Activated T-helper 1 cell treated with anti-CD3 and anti-CD28 coated beads, Interleukin-12 subunit alpha, Interleukin-12 subunit beta, Interleukin-2, Interleukin-4 antibody, amounts not matched to agents 30 ng/mL and 10 ng/mL and 1 ng/mL, durations not matched to agents 14 hours and 24 hours and 36 hours (primary cell): ENCODE measurements around the gene SNORC. TPM values are rescaled to one million over a fixed set of nuclear protein-coding genes. Genes with fewer than 3 reads are reported as not detected.

Source experiments
- DNase-seq: peaks from one replicate; pipeline ENCODE4 v3.0.0; 2021; ENCODE audit warnings: low spot score
- H3K27ac Mint-ChIP-seq: one replicate; pipeline ENCODE4 v1.8.0; 2021; ENCODE audit warnings: mild to moderate bottlenecking, mixed read lengths
- H3K27me3 Mint-ChIP-seq: one replicate; pipeline ENCODE4 v1.8.0; 2022; ENCODE audit warnings: mild to moderate bottlenecking, moderate library complexity, mixed read lengths; ENCODE audit not compliant: insufficient read depth
- H3K36me3 Mint-ChIP-seq: one replicate; pipeline ENCODE4 v1.8.0; 2021; ENCODE audit warnings: low read depth, mixed read lengths
- H3K4me1 Mint-ChIP-seq: one replicate; pipeline ENCODE4 v1.8.0; 2021; ENCODE audit warnings: low read depth, mixed read lengths
- H3K4me3 Mint-ChIP-seq: one replicate; pipeline ENCODE4 v1.8.0; 2021; ENCODE audit warnings: mild to moderate bottlenecking, moderate library complexity, mixed read lengths
- H3K9me3 Mint-ChIP-seq: one replicate; pipeline ENCODE4 v1.8.0; 2021; ENCODE audit warnings: mixed read lengths
- intact Hi-C: fragments of 100-400 bp; cut with micrococcal nuclease; formaldehyde crosslinking; loops from one replicate; pipeline ENCODE4 v1.15.1; 2024
- total RNA-seq: library from RNA; stranded (reverse); gene quantifications from 2 replicates; pipeline ENCODE4 v1.2.3, GENCODE V29; 2022

SNORC gene
- total RNA-seq, 1 donor from 2014 or later = 1.8 TPM

DNA sequence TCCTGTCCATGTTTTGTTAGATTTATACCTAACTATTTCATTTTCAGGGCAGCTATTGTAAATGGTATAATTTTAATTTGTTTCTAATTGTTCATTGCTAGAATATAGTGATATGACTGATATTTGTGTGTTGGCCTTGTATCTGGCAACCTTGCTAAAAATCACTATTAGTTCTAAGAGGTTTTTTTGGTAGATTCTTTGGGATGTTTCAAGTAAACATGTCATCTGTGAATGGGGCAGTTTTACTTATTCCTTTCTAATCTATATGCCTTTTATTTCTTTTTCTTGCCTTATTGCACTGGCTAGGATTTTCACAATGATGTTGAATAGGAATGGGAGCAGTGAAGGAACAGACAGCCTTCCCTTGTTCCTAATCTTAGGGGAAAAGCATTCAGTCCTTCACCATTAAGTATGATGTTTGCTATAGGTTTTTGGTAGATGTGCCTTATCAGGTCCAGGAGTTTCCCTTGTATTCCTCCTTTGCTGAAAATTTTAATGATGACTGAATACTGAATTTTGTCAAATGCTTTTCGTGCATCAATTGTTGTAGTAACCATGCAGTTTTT is 41.7 kb downstream of the SNORC start:
- no peaks in the 10 kb centered on the region for H3K4me1 Mint-ChIP-seq
- DNase-seq = no peak
- H3K4me3 Mint-ChIP-seq = no peak overlapping the region
- peaks cover 25% of the 10 kb centered on the region for H3K27me3 Mint-ChIP-seq
- H3K36me3 Mint-ChIP-seq = no peaks in the 10 kb centered on the region
- intact Hi-C loops = no loop called here
- H3K27ac Mint-ChIP-seq = no peak overlapping the region
- peaks cover 13% of the 10 kb centered on the region for H3K9me3 Mint-ChIP-seq

- Mint-ChIP-seq H3K27me3 (peaks cover 25% of the 10 kb centered on the region), H3K4me1 (no peaks in the 10 kb centered on the region), H3K27ac (no peak overlapping the region), H3K36me3 (no peaks in the 10 kb centered on the region), H3K4me3 (no peak overlapping the region), H3K9me3 (peaks cover 13% of the 10 kb centered on the region)
- DNase-seq = no peak
- intact Hi-C loops = no loop called here
Measured at GRCh38 chr2:232913903-232914302, 43.8 kb downstream of the SNORC start.

DNA sequence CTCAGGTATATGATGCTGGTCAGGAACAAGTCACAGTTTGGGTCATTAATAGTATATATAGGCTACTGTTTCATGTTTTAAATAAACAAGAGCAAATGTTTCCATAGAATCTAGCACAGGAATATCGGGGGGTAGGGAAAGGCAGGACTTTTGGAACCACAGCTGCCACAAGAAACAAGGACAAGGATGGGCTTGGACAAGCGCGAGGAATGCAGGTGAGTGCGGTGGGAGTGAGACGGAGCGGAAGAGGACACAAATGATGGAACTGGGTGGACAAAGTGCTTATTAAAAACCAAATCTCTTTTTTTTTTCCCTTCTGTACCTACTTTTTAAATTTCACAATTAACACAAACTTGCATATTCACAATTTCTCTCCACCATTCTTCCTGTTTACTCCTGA is 49.1 kb downstream of the SNORC start:
- H3K27me3 Mint-ChIP-seq = peaks cover 15% of the 10 kb centered on the region
- no peaks in the 10 kb centered on the region for H3K4me1 Mint-ChIP-seq
- H3K36me3 Mint-ChIP-seq = no peaks in the 10 kb centered on the region
- no peak overlapping the region for H3K27ac Mint-ChIP-seq
- H3K9me3 Mint-ChIP-seq = no peaks in the 10 kb centered on the region
- intact Hi-C loops = no loop called here
- no peak for DNase-seq
- no peak overlapping the region for H3K4me3 Mint-ChIP-seq

DNA sequence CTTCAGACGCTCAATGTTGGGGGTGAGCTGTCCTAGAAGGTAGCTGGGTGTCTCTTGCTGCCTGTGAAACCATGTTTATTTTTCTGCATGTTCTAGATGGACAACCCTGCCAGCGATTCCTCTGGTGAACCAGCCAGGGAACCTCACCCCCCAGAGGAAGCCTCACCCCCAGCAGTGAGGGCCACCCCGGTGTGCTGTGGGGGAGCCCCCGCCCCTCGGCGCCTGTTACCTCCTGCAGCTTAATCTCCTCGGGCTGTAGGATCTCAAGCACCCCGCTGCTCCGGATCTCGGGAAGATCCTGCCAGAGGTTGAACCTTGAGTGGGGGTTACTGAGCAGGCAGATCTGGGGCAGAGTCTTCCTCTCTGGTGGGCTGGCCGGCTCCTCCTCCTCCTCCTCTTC is 50.0 kb downstream of the SNORC start:
- Mint-ChIP-seq H3K27me3 (peaks cover 22% of the 10 kb centered on the region), H3K27ac (no peak overlapping the region)

DNA sequence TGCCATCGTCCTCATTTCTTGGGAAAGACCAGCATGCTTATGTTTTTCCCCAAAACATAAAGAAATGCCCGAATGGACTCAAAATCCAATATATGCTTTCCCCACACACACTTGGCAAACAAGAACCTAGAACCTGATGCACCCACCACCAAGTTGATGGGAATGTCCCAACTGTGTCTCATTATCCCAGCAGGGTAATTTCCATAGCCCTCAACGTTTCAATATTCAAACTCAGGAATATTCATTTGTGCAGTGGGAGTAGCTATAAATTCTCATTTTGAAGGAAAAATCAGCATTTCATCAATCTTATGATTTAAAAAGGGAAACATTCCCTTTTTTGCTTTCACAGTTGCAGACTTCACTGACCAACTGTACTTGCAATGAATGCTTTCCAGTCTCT is 50.7 kb downstream of the SNORC start:
- Mint-ChIP-seq H3K4me3 (no peak overlapping the region), H3K4me1 (no peaks in the 10 kb centered on the region), H3K36me3 (no peaks in the 10 kb centered on the region), H3K27me3 (peaks cover 27% of the 10 kb centered on the region), H3K9me3 (no peaks in the 10 kb centered on the region), H3K27ac (no peak overlapping the region)
- DNase-seq = no peak
- intact Hi-C loops = no loop called here

More for the DNA sequence above, 50.0 kb downstream of the SNORC start:
- intact Hi-C loops = no loop called here
- Mint-ChIP-seq H3K36me3 (no peaks in the 10 kb centered on the region), H3K4me1 (no peaks in the 10 kb centered on the region), H3K9me3 (no peaks in the 10 kb centered on the region), H3K4me3 (no peak overlapping the region)
- DNase-seq = no peak

GRCh38 chr2:232924433-232924832 is 54.4 kb downstream of the SNORC start:
- intact Hi-C loops = no loop called here
- H3K4me3 Mint-ChIP-seq = no peak overlapping the region

GRCh38 chr2:232925153-232925820 is 55.2 kb downstream of the SNORC start:
- Mint-ChIP-seq H3K36me3 (no peaks in the 10 kb centered on the region), H3K9me3 (no peaks in the 10 kb centered on the region), H3K27ac (no peak overlapping the region), H3K4me1 (peaks cover 5% of the 10 kb centered on the region), H3K27me3 (peaks cover 42% of the 10 kb centered on the region), H3K4me3 (no peak overlapping the region)
- DNase-seq = no peak
- intact Hi-C loops = no loop called here

More at GRCh38 chr2:232924433-232924832, 54.4 kb downstream of the SNORC start:
- Mint-ChIP-seq H3K36me3 (no peaks in the 10 kb centered on the region), H3K9me3 (no peaks in the 10 kb centered on the region), H3K27ac (no peak overlapping the region), H3K4me1 (peaks cover 5% of the 10 kb centered on the region), H3K27me3 (peaks cover 34% of the 10 kb centered on the region)
- DNase-seq = no peak

- Mint-ChIP-seq H3K9me3 (no peaks in the 10 kb centered on the region), H3K27ac (no peak overlapping the region), H3K27me3 (peaks cover 47% of the 10 kb centered on the region), H3K4me3 (no peak overlapping the region), H3K36me3 (no peaks in the 10 kb centered on the region), H3K4me1 (peaks cover 5% of the 10 kb centered on the region)
- DNase-seq = no peak
- intact Hi-C loops = no loop called here
Measured at GRCh38 chr2:232925821-232926156, 55.7 kb downstream of the SNORC start.

DNA sequence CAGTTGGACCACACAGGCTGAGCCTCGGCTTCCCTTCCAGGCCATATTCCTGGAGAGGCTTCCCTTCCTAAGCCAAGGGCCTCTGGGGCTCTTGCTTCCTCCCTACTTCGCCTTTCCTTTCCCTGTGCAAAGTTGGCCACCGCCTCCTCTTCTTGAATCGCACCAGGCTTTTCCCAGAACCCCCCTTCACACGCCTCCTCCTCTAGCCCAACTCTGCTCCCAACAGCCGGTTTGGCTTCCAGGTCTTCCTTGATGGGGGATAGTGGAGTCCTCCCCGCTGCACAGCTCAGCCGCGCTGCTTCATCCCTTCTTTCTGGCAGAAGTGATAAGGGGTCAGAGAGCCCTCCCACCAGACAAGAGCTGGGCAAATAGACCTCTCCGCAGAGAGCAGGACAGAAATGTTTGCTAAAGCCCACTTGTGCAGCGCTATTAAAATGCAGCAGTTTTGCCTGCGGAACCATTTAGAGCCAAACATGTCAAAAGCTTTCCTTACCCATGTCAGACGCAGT is 56.4 kb downstream of the SNORC start:
- Mint-ChIP-seq H3K27ac (no peak overlapping the region), H3K36me3 (no peaks in the 10 kb centered on the region), H3K9me3 (no peaks in the 10 kb centered on the region), H3K27me3 (peaks cover 53% of the 10 kb centered on the region), H3K4me1 (peaks cover 5% of the 10 kb centered on the region), H3K4me3 (peak overlapping the region; percentile 62)
- no peak for DNase-seq
- intact Hi-C loops = no loop called here

DNA sequence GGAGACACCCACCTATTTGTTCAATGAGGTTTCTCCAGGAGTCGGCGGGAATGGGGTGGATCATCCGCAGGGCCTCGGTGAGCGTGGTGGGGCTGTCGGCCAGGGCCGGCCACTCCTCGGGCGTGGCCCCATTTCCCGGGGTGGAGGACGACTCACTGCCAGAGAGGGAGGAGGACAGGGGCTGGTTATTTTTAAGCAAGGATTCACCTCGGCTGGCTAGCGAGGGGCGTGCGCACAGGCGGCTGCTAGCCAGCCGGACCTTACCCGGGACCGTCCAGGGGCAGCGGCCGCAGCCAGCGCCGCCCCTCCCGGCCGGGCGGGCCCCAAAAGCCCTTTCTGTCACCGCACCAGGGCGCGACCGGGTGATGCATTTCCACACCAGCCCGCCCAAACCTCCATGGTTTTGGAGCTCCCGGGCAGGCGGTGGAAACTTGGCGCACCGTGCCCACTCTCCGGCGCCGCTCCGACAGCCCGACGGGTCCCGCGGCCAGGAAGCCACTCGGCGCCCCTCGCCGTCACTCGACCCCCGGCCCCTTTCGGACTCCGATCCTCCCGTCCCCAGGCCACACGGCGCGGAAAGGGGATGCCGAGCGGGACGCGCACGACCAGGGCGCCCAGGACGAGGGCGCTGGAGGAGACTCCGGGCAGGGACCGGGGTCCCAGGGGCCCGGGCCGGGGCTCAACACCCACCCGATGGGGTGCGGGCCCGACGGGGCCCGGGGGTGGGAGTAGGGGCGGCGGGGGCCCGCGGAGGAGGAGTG is 57.1 kb downstream of the SNORC start:
- Mint-ChIP-seq H3K4me3 (peak overlapping the region; percentile 62), H3K9me3 (no peaks in the 10 kb centered on the region), H3K4me1 (peaks cover 5% of the 10 kb centered on the region), H3K27me3 (peaks cover 58% of the 10 kb centered on the region), H3K36me3 (no peaks in the 10 kb centered on the region), H3K27ac (no peak overlapping the region)
- intact Hi-C loops = no loop called here
- no peak for DNase-seq

- Mint-ChIP-seq H3K4me3 (no peak overlapping the region), H3K4me1 (peaks cover 5% of the 10 kb centered on the region), H3K27ac (no peak overlapping the region), H3K9me3 (no peaks in the 10 kb centered on the region), H3K36me3 (no peaks in the 10 kb centered on the region), H3K27me3 (peaks cover 58% of the 10 kb centered on the region)
- no peak for DNase-seq
- intact Hi-C loops = no loop called here
Measured at GRCh38 chr2:232927793-232928550, 57.9 kb downstream of the SNORC start.
